COLO829 (cell line): ENCODE measurements around the gene ZNF384.

ENCODE experiments used
- DNase-seq: peaks from one replicate; pipeline ENCODE4 v3.0.0; 2012; ENCODE audit warnings: low spot score

ZNF384 gene

DNA sequence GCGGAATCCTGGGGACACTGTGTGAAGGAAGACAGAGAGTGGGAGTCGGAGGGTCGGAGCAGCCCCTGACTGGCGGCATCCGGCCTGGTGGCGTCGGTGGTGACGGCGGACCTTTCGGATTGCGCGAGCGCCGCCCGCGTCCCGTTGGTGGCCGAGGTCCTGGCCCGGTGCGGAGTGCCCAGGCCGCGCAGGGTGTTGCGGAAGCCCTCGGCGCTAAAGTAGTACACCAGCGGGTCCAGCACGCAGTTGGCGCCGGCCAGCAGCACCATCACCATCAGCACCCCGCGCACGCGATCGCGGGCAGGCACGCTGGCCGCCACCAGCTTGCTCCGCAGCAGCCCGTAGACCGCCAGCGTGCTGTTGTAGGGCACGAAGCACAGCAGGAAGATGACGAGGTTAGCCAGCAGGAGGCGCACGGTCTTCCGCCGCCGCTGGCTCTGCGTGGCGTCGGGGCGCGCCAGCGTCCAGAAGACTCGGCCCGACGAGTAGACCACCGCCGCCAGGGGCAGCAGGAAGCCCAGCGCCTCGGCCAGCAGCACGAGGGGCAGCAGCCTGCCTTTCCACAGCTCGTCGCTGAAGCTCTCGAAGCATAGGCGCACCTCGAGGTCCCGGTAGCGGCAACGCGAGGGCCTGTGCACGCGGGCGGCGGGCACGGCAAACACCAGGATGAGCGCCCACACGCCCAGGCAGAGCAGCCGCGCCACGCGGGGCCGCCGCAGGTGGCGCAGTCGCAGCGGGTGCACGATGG, 68.9 kb downstream of the ZNF384 start:
- no peak for DNase-seq

DNA sequence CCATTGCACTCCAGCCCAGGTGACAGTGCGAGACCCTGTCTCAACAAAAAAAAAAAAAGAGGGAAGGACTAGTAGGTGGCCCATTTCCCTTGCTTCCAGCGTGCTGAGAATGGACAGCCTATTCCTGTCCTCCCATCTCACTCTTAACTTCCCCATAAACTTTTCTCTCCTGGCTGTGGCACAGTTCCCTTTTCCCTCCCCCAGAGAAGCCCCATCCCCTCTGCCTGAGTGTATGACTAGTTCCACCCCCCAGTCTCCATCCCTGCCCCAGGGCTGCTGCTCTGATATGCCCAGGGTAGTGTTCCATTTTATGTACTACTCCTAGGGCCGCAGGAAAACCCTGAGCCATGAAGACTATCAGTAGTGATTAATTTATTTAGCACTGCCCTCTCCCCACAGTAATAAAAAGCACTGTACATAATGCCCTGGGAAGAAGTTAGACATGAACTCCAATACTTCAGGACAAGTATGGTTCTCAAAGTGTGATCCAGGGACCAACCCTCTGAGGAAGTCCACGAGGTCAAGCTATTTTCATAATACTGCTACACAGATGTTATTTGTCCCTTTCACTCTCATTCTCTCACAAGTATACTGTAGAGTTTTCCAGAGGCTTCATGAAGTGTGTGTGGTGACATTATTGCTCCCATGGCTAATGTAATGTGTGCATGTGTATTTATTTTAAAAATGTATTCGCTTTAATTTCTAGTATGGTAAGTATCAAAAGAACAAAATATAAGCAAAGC, 70.5 kb downstream of the ZNF384 start:
- DNase-seq = no peak
